ENCODE measurements around the gene BLOC1S1.

Gene BLOC1S1

GRCh38 chr12:55712700-55713415 lies 3.0 kb upstream of the BLOC1S1 start:
- no peak for DNase-seq

- DNase-seq: no peak
Observed at GRCh38 chr12:55713721-55714120, 2.1 kb upstream of the BLOC1S1 start.

- no peak for DNase-seq
Observed at GRCh38 chr12:55715169-55715764, 579 bp upstream of the BLOC1S1 start.

DNA sequence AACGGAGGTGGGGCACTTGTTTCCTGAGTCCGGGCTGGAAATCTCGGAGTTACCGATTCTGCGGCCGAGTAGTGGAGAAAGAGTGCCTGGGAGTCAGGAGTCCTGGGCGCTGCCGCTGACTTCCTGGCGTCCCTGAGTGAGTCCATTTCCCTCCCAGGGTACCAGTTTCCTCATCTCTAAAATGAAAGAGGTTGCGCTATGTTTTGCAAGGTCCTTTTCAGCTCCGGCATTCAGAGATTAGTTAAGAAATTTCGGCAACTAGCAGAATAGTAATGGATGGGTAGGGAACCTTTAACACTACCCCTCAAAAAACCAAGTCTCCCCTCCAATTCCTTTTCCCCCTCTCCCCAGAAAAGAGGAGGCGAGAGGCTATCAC lies 724 bp downstream of the BLOC1S1 start:
- DNase-seq: no peak

DNA sequence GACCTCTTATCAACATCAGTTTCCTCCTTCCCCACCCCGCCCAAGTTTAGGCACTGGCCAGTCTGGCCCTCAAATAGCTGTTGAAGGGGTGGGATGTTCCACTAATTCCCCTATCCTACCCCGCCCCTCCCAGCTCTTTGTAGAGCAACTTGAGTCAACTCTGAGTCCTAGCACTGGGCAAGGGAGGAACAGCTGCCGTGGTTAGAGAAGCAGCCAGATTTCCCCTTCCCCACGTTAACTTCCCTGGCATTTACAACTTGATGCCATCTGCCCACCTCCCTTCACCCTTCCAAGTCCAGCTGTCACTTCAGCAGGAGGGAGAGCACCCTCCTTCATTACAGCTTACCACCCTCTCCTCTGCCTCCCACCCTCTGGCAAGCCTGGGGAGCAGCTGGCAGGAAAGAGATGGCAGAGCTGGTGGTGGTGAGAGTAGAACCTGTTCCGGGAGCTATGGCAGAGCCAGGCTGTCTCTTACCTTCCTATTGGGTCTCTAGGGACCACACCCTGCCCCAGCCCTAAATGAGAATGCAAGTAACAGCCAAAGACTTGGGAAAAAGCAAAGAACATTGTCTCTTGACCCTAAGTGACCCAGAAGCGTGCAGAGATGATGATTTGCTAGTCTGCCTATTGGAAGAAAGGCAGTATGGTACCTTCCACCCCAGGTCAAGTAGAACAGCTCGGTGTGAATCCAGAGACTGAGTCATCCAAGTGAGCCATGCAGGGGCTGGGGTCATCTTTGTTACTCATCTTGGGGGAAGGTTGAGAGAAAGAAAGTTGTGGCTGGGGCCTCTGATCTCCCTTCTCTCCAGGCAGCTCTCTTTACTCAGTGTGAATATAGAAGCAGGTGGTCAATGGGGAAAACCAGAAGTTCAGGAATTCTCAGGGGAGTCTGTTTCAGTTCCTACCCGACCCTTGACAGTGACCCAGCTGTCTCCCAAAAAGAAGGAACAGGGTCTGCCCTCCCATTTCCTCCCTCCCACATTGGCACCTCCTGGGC lies 1.5 kb downstream of the BLOC1S1 start:
- DNase-seq: no peak

DNA sequence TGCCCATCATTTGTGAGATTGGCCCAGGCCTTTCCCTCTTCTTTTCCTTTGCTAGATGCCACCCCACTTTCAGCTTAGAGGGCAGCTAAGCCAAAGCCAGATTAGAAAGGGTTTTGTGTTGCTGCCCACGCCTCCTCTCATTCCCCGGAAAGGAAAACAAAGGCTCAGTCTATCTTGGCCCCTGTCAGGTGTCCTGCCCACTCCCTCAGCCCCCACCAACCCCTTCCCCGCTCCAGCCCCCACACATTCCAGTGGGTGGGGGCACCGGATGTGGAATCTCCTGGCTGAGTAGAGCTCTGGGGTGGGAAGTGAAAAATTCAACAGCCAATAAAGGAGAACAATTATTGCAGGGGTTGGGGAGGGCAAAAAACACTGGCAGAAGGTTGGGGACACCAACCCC lies 2.2 kb downstream of the BLOC1S1 start:
- DNase-seq: no peak

GRCh38 chr12:55718624-55719275 lies 2.9 kb downstream of the BLOC1S1 start:
- DNase-seq: no peak

DNA sequence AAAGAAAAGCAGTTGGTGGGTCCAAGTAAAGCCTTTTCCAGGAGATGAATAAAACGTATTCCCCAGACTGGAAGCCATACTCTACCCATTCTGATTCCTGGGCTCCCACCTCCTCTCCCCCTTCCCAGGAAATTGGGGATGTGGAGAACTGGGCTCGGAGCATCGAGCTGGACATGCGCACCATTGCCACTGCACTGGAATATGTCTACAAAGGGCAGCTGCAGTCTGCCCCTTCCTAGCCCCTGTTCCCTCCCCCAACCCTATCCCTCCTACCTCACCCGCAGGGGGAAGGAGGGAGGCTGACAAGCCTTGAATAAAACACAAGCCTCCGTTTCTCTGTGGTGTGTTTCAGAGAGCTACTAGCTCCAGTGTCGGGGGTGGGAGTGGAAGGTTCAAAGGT lies 3.5 kb downstream of the BLOC1S1 start:
- no peak for DNase-seq

GRCh38 chr12:55720071-55720564 lies 4.3 kb downstream of the BLOC1S1 start, which contains the start of gene RDH5:
Gene RDH5, plus strand, starts transcription at chr12:55720393. Its CDS starts 792 bp downstream, at chr12:55721185.
- no peak for DNase-seq

DNA sequence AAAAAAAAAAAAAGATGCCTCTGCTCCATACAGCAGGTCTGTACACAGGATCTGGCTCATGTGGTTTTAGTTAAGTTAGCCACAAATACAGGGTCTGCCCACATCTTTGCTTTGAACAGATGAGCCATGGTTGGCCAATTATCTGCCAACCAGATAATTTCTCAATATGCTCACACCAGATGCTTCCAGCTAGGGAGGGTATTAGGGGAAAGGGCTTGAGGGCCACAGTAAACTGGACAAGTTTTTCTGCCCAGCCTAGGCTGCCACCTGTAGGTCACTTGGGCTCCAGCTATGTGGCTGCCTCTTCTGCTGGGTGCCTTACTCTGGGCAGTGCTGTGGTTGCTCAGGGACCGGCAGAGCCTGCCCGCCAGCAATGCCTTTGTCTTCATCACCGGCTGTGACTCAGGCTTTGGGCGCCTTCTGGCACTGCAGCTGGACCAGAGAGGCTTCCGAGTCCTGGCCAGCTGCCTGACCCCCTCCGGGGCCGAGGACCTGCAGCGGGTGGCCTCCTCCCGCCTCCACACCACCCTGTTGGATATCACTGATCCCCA lies 5.1 kb downstream of the BLOC1S1 start:
- DNase-seq: peak in 1 of 2 donors; percentile 18

GRCh38 chr12:55721601-55722213 lies 5.9 kb downstream of the BLOC1S1 start:
- DNase-seq: no peak

- no peak for DNase-seq
Observed at GRCh38 chr12:55722948-55723347, 7.1 kb downstream of the BLOC1S1 start.

- no peak for DNase-seq
Observed at GRCh38 chr12:55723516-55724225, 7.8 kb downstream of the BLOC1S1 start.

- DNase-seq: peak; percentile 13 to 33
Observed at GRCh38 chr12:55724226-55724939, 8.5 kb downstream of the BLOC1S1 start.

DNA sequence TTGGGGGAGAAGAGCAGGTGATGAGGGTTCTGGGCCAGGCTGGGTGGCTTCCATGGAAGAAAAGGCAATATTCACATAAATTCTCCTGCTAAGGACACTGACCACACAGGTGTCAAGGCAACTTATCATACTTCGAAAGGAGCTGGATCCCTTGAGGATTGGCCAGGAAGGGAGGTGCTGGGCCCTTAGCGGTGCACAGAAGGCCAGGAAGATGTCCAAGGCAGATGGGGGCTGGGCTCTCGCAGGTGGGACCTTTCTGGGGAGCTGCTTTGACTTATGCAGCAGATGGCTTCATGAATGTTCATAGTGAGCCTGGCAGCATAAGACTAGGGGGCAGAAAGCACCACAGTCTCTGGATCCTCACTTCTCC lies 9.1 kb downstream of the BLOC1S1 start:
- DNase-seq: no peak

DNA sequence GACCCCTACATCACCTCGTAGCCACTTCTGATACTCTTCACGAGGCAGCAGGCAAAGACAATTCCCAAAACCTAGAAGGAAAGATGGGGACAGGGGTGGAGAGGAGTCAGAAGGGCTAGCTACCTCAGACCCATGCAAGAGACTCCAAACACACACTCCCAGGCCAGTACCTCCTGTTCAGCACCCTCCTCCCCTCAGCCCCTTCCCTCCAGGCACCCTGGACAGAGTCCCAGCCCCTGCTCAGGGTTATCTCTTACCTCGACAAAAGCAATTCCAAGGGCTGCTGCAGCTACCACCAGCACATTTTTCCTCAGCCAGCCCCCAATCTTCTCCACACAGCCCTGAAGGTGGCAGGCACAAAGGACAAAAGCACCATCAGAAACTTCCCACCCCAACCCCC lies 9.7 kb downstream of the BLOC1S1 start:
- DNase-seq: no peak

DNA sequence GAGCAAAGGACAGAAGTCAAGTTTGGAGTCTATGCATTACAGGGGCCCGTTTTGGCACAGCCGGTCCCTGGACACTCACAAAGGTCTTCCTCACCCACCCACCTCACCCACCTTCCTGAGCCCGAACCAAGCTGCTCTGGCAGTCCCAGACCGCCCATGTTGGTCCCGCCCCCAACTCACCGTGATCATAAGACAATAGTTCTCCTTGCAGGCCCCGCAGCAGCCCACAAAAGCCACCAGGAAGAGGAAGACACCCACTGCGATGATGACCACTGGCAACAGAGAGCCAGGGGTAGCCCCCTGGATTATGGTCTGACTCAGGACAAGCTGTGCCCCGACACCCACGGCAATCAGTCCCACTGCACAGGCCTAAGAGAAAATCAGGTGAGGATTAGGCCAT lies 11.1 kb downstream of the BLOC1S1 start:
- DNase-seq: no peak

DNA sequence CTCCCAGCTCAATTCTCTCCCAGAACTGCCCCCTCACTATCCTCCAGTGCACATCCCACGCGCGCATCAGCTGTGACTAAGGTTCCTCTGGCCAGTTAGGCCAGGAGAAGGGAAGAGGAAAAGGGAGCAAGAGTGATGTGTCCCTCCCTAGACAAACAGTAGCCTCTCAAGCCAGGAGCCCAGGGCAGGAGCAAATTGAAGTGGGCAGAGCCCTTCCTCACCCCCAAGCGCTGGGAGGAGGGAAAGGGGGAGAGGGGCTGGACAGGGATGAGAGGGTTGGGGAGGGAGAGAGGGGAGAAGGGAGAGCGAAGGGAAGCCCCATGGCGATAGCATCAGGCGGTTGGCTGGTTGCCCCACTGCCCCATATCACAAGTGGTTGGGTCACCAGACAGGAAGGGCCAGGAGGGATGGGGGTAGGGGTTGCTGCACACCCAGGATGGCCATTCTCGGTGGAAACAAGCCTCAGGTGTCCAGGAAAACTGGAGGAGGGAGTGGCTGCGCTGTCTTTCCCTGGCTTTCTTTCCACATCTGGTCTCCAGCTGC lies 11.9 kb downstream of the BLOC1S1 start:
- DNase-seq: no peak

GRCh38 chr12:55728186-55728938 lies 12.5 kb downstream of the BLOC1S1 start:
- DNase-seq: peak in 1 of 2 donors; percentile 49

Measured in bone marrow (tissue), 2 donors.